IPS DF 6.9 (cell line): Measurements from ENCODE around the gene TIMM8B.

ENCODE experiments used
- DNase-seq: peaks from one replicate; pipeline ENCODE4 v3.0.0-alpha.2; 2013; ENCODE audit warnings: low read depth, low spot score
- H3K27ac ChIP-seq: one replicate; pipeline ENCODE4 v1.5.1; 2013; ENCODE audit warnings: low read length, control low read depth
- H3K27me3 ChIP-seq: 2 replicates; pipeline ENCODE4 v1.6.1; 2013; ENCODE audit warnings: mild to moderate bottlenecking, low read length; ENCODE audit not compliant: control insufficient read depth, insufficient read depth
- H3K36me3 ChIP-seq: 2 replicates; pipeline ENCODE4 v1.6.1; 2013; ENCODE audit warnings: low read length; ENCODE audit not compliant: control insufficient read depth, insufficient read depth
- H3K4me1 ChIP-seq: 2 replicates; pipeline ENCODE4 v1.6.1; 2013; ENCODE audit warnings: low read length; ENCODE audit not compliant: control insufficient read depth, insufficient read depth
- H3K4me3 ChIP-seq: 2 replicates; pipeline ENCODE4 v1.5.1; 2013; ENCODE audit warnings: mild to moderate bottlenecking, low read length
- H3K9me3 ChIP-seq: 2 replicates; pipeline ENCODE4 v1.6.1; 2013; ENCODE audit warnings: low read length, inconsistent platforms; ENCODE audit not compliant: control insufficient read depth, insufficient read depth
- WGBS: extraction: QIAGEN DNeasy Blood & Tissue Kit; methylation state at CpG from one replicate; pipeline ENCODE4 v1.1.7; 2013; ENCODE audit warnings: mixed read lengths, missing lambda C conversion rate; ENCODE audit not compliant: insufficient read length, insufficient coverage; 5-methylcytosine and 5-hydroxymethylcytosine counted together

The TIMM8B gene

DNA sequence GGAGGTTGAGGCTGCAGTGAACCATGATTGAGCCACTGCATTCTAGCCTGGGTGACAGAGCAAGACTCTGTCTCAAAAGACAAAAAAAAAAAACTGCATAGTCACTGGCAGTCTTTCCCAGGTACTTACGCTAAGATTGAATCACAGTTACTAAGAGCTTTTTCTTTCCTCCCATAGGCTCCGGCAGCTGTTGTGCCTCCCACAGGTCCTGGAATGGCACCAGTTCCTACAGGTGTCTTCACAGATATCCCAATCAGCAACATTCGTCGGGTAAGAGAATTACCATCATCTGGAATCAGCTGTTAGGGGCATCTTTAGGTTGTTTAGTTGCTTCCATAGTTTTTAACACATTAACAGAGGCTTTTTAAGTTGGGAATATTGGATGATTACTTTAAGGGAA, 41.6 kb downstream of the TIMM8B start:
- no CpG with 5 or more reads among the region's 4 CpGs for WGBS
- Histone ChIP-seq H3K27me3 (no peaks in the 10 kb centered on the region), H3K4me3 (no peak overlapping the region), H3K9me3 (no peaks in the 10 kb centered on the region), H3K36me3 (peaks cover 5% of the 10 kb centered on the region; the same call in 1 of the 2 replicates), H3K27ac (no peak overlapping the region), H3K4me1 (no peaks in the 10 kb centered on the region)
- no peak for DNase-seq

DNA sequence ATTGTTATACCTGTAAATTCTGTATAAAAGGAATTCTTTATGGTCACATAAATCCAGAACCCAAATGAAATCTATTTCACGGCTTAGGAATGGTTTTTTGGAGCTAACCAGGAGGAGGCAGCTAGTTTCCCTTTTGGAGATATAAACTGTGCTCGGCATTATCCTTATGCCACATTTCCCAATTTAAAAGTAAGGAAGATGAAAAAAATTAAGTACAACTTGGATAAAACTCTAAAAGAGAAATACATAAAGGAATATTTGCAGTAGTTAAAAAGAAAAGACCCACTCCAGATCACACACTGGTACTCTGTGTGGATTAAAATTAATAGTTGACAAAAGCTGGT, 43.6 kb downstream of the TIMM8B start:
- H3K9me3 ChIP-seq: no peaks in the 10 kb centered on the region
- H3K27me3 ChIP-seq: no peaks in the 10 kb centered on the region
- no peak for DNase-seq
- no CpG with 5 or more reads among the region's 2 CpGs for WGBS
- H3K36me3 ChIP-seq: peaks cover 5% of the 10 kb centered on the region; the same call in 1 of the 2 replicates
- no peak overlapping the region for H3K4me3 ChIP-seq
- H3K4me1 ChIP-seq: no peaks in the 10 kb centered on the region
- H3K27ac ChIP-seq: no peak overlapping the region

DNA sequence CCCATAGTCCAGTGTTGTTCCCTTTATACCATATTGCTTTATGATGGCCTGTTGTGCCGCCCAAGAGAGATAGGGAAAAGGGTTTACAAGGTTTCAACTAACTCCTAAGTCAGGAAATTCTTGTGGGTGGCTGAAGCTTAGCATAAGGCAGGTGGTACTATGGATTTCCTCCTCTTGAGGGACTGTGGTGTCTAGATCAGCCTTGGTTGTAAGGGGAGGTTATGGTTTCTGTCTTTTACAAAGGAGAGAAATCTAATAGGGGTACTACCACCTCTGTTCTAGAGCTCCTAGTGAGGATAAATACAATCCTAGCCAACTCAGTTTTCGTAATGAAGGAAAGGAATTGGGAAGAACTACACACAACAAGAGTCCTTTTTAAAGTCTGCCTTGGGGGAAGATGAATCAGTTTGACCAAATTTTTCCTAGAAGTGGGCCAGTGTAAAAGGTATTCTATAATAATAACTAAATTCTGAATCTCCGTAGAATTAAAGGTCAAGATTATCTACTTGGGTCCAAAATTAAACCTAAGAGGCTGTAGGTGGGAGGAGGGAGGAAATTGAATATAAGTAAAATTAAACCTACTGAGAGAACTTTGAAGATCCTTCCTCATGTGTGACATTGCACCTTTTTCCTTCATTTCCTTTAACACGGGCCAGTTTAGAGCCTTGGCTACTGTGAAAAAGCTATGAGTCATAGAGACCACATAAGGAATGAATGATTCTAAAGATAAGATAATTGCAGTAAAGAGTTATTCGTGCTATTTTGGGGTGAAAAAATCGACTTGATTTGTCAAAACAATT, 44.2 kb downstream of the TIMM8B start:
- Histone ChIP-seq H3K36me3 (peaks cover 7% of the 10 kb centered on the region; the same call in 1 of the 2 replicates), H3K4me3 (no peak overlapping the region), H3K4me1 (no peaks in the 10 kb centered on the region), H3K27ac (no peak overlapping the region), H3K27me3 (no peaks in the 10 kb centered on the region), H3K9me3 (no peaks in the 10 kb centered on the region)
- no peak for DNase-seq
- WGBS: no CpG with 5 or more reads among the region's 6 CpGs

DNA sequence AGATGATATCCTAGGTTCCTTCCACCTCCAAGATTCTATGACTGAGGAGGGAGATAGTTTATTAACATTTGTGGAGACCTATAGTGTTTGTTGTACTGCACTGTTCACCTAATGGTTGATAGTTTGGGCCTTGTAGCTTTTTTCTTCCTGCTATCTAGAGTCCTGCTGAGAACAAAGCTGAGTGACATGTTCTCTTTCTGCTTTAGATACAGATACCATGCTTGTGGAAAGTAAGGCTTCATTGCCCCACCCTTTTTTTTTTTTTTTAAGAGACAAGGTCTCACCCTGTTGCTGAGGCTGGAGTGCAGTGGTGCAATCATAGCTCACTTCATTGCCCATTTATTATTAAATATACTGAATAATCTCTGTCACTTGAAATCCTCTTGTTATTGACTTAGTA, 49.0 kb downstream of the TIMM8B start:
- no peaks in the 10 kb centered on the region for H3K27me3 ChIP-seq
- no peaks in the 10 kb centered on the region for H3K4me1 ChIP-seq
- DNase-seq: no peak
- H3K4me3 ChIP-seq: no peak overlapping the region
- H3K36me3 ChIP-seq: peaks cover 8% of the 10 kb centered on the region; the same call in 1 of the 2 replicates
- no peaks in the 10 kb centered on the region for H3K9me3 ChIP-seq
- no peak overlapping the region for H3K27ac ChIP-seq
